PFSK-1 (cell line): ENCODE measurements around the gene PTN.

Experiments
- FOXP2 ChIP-seq: optimal IDR thresholded peaks from 2 replicates; pipeline ENCODE3; 2011; ENCODE audit warnings: borderline replicate concordance, control low read depth, inconsistent platforms; ENCODE audit not compliant: insufficient read depth; ENCODE audit errors: extremely low read length, extremely low read depth
- POLR2AphosphoS5 ChIP-seq: IDR thresholded peaks from 2 replicates; pipeline ENCODE4 v1.6.1; 2012; ENCODE audit warnings: low read depth, mild to moderate bottlenecking, control low read depth, low read length, moderate library complexity
- SIN3A ChIP-seq: IDR thresholded peaks from 2 replicates; pipeline ENCODE4 v1.6.1; 2012; ENCODE audit warnings: mild to moderate bottlenecking, low read length, moderate library complexity, borderline replicate concordance; ENCODE audit not compliant: insufficient read depth
- TAF1 ChIP-seq: IDR thresholded peaks from 2 replicates; pipeline ENCODE4 v1.6.1; 2012; ENCODE audit warnings: low read length, control low read depth, borderline replicate concordance; ENCODE audit not compliant: insufficient read depth
- TF ChIP-seq, protein P1 (sequence below), 2 experiments: IDR thresholded peaks; 2 replicates each; pipeline versions ENCODE4 v1.6.1 to v1.8.0; 2011 to 2012; ENCODE audit warnings: low read depth in 2 of 2, low read length in 2 of 2, control low read depth in 1 of 2, inconsistent platforms in 1 of 2, mild to moderate bottlenecking in 1 of 2, moderate library complexity in 1 of 2; ENCODE audit not compliant: insufficient read depth in 1 of 2

GRCh38 chr7:137366995-137367394 is 23.5 kb upstream of the PTN start:
- TF ChIP-seq POLR2AphosphoS5 (no peak), SIN3A (no peak), TAF1 (no peak), FOXP2 (no peak)
- TF ChIP-seq, protein P1, sequence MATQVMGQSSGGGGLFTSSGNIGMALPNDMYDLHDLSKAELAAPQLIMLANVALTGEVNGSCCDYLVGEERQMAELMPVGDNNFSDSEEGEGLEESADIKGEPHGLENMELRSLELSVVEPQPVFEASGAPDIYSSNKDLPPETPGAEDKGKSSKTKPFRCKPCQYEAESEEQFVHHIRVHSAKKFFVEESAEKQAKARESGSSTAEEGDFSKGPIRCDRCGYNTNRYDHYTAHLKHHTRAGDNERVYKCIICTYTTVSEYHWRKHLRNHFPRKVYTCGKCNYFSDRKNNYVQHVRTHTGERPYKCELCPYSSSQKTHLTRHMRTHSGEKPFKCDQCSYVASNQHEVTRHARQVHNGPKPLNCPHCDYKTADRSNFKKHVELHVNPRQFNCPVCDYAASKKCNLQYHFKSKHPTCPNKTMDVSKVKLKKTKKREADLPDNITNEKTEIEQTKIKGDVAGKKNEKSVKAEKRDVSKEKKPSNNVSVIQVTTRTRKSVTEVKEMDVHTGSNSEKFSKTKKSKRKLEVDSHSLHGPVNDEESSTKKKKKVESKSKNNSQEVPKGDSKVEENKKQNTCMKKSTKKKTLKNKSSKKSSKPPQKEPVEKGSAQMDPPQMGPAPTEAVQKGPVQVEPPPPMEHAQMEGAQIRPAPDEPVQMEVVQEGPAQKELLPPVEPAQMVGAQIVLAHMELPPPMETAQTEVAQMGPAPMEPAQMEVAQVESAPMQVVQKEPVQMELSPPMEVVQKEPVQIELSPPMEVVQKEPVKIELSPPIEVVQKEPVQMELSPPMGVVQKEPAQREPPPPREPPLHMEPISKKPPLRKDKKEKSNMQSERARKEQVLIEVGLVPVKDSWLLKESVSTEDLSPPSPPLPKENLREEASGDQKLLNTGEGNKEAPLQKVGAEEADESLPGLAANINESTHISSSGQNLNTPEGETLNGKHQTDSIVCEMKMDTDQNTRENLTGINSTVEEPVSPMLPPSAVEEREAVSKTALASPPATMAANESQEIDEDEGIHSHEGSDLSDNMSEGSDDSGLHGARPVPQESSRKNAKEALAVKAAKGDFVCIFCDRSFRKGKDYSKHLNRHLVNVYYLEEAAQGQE (IDR thresholded peaks at IDR 0.05; ENCODE audit: insufficient read depth in 1 of 2, low read depth in 2 of 2, low read length in 2 of 2), result no peak
